Parathyroid adenoma (tissue), 2 donors: Measurements from ENCODE around the gene UBQLN1.

Experiments
- H2AFZ ChIP-seq: fragments of 300-600 bp; sonication (generic); one replicate; pipeline ENCODE4 v1.7.0; 2017; ENCODE audit warnings: antibody characterized with exemption, mild to moderate bottlenecking
- H3K27ac ChIP-seq: fragments of 300-600 bp; sonication (generic); one replicate; pipeline ENCODE4 v1.7.0; 2017
- H3K27me3 ChIP-seq: fragments of 300-600 bp; sonication (generic); one replicate; pipeline ENCODE4 v1.7.0; 2017; ENCODE audit warnings: low read length; ENCODE audit not compliant: control insufficient read depth, insufficient read depth
- H3K36me3 ChIP-seq: fragments of 300-600 bp; sonication (generic); one replicate; pipeline ENCODE4 v1.7.0; 2017; ENCODE audit warnings: low read length; ENCODE audit not compliant: control insufficient read depth, insufficient read depth
- H3K4me1 ChIP-seq: fragments of 300-600 bp; sonication (generic); one replicate; pipeline ENCODE4 v1.7.0; 2017; ENCODE audit warnings: control low read depth
- H3K4me2 ChIP-seq: fragments of 300-600 bp; sonication (generic); one replicate; pipeline ENCODE4 v1.7.0; 2017; ENCODE audit warnings: low read length
- H3K4me3 ChIP-seq: fragments of 300-600 bp; sonication (generic); one replicate; pipeline ENCODE4 v1.7.0; 2017; ENCODE audit warnings: low read depth, low read length
- H3K79me2 ChIP-seq: fragments of 300-600 bp; sonication (generic); one replicate; pipeline ENCODE4 v1.7.0; 2017; ENCODE audit warnings: control low read depth
- H3K9ac ChIP-seq: fragments of 300-600 bp; sonication (generic); one replicate; pipeline ENCODE4 v1.7.0; 2017; ENCODE audit warnings: mild to moderate bottlenecking
- H3K9me3 ChIP-seq: fragments of 300-600 bp; sonication (generic); one replicate; pipeline ENCODE4 v1.7.0; 2017; ENCODE audit warnings: low read length; ENCODE audit not compliant: control insufficient read depth
- TF ChIP-seq, protein P1 (sequence below): fragments of 300-600 bp; sonication (generic); IDR thresholded peaks from one replicate; pipeline ENCODE4 v1.7.0; 2017; ENCODE audit warnings: antibody characterized with exemption, mild to moderate bottlenecking
- donor health status: primary hyperparathyroidism.

Gene UBQLN1

GRCh38 chr9:83698976-83699585 is 8.7 kb downstream of the UBQLN1 start:
- Histone ChIP-seq H3K27me3 (no peaks in the 10 kb centered on the region), H3K4me3 (no peak overlapping the region), H3K4me2 (no peak overlapping the region), H3K36me3 (no peaks in the 10 kb centered on the region), H3K27ac (no peak overlapping the region), H3K79me2 (peaks cover 34% of the 10 kb centered on the region), H3K4me1 (no peaks in the 10 kb centered on the region), H2AFZ (no peak overlapping the region), H3K9ac (no peak overlapping the region), H3K9me3 (no peaks in the 10 kb centered on the region)
- TF ChIP-seq, protein P1, sequence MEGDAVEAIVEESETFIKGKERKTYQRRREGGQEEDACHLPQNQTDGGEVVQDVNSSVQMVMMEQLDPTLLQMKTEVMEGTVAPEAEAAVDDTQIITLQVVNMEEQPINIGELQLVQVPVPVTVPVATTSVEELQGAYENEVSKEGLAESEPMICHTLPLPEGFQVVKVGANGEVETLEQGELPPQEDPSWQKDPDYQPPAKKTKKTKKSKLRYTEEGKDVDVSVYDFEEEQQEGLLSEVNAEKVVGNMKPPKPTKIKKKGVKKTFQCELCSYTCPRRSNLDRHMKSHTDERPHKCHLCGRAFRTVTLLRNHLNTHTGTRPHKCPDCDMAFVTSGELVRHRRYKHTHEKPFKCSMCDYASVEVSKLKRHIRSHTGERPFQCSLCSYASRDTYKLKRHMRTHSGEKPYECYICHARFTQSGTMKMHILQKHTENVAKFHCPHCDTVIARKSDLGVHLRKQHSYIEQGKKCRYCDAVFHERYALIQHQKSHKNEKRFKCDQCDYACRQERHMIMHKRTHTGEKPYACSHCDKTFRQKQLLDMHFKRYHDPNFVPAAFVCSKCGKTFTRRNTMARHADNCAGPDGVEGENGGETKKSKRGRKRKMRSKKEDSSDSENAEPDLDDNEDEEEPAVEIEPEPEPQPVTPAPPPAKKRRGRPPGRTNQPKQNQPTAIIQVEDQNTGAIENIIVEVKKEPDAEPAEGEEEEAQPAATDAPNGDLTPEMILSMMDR: no peak

DNA sequence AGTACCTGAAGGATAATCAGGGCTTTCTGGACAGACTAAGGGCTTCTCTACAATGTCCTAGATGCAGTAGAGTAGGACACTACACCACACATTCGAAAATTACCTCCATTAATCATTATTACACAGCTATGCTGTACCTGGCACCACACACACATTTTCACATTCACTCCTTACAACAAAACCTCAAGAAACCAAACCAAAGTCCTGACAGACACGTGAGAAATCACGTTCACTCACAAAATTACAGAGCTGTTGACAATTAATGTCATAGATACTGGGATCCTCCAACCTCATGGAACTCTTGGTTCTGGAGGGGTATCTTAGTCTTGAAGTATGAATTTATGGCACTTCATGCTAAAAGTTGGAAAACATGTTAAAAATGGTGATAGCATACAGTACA is 16.3 kb downstream of the UBQLN1 start:
- Histone ChIP-seq H3K27me3 (no peaks in the 10 kb centered on the region), H3K4me2 (no peak overlapping the region), H2AFZ (no peak overlapping the region), H3K36me3 (no peaks in the 10 kb centered on the region), H3K4me3 (no peak overlapping the region), H3K4me1 (no peaks in the 10 kb centered on the region), H3K9me3 (no peaks in the 10 kb centered on the region), H3K27ac (no peak overlapping the region), H3K79me2 (peaks cover 23% of the 10 kb centered on the region), H3K9ac (no peak overlapping the region)
- TF ChIP-seq, protein P1: no peak

GRCh38 chr9:83688921-83689320 is 18.8 kb downstream of the UBQLN1 start:
- no peak overlapping the region for H3K4me2 ChIP-seq
- no peaks in the 10 kb centered on the region for H3K27me3 ChIP-seq
- peaks cover 23% of the 10 kb centered on the region for H3K79me2 ChIP-seq
- no peaks in the 10 kb centered on the region for H3K4me1 ChIP-seq
- H2AFZ ChIP-seq: no peak overlapping the region
- H3K36me3 ChIP-seq: no peaks in the 10 kb centered on the region
- no peaks in the 10 kb centered on the region for H3K9me3 ChIP-seq
- H3K4me3 ChIP-seq: no peak overlapping the region
- no peak overlapping the region for H3K27ac ChIP-seq
- TF ChIP-seq, protein P1: no peak
- no peak overlapping the region for H3K9ac ChIP-seq

GRCh38 chr9:83681490-83681889 is 26.3 kb downstream of the UBQLN1 start:
- TF ChIP-seq, protein P1: no peak
- Histone ChIP-seq H3K9ac (no peak overlapping the region), H3K4me2 (no peak overlapping the region), H2AFZ (no peak overlapping the region), H3K4me3 (no peak overlapping the region), H3K27ac (no peak overlapping the region), H3K9me3 (no peaks in the 10 kb centered on the region), H3K79me2 (peaks cover 11% of the 10 kb centered on the region), H3K27me3 (no peaks in the 10 kb centered on the region), H3K36me3 (no peaks in the 10 kb centered on the region), H3K4me1 (no peaks in the 10 kb centered on the region)

GRCh38 chr9:83680233-83680632 is 27.5 kb downstream of the UBQLN1 start:
- Histone ChIP-seq H2AFZ (no peak overlapping the region), H3K27ac (no peak overlapping the region), H3K36me3 (no peaks in the 10 kb centered on the region), H3K27me3 (no peaks in the 10 kb centered on the region), H3K4me3 (no peak overlapping the region), H3K4me2 (no peak overlapping the region), H3K79me2 (peaks cover 6% of the 10 kb centered on the region), H3K9me3 (no peaks in the 10 kb centered on the region), H3K9ac (no peak overlapping the region), H3K4me1 (no peaks in the 10 kb centered on the region)
- TF ChIP-seq, protein P1: no peak
